Subcutaneous abdominal adipose tissue (tissue), 5 donors: Measurements from ENCODE around the gene HNRNPD.
"Not testable (repeated sequence)": the region's sequence is repeated elsewhere in the genome, so short reads cannot be mapped to it uniquely, and the experiment has no call there.

Source experiments
- H3K27ac ChIP-seq: one replicate; pipeline ENCODE4 v1.7.0; 2013; ENCODE audit warnings: low read depth, mild to moderate bottlenecking, inconsistent platforms, low read length, moderate library complexity
- H3K27me3 ChIP-seq, 5 donors: one replicate each; pipeline ENCODE4 v1.7.0; 2013; ENCODE audit warnings: low read length in 5 of 5, inconsistent platforms in 1 of 5; ENCODE audit not compliant: control insufficient read depth in 5 of 5, insufficient read depth in 4 of 5
- H3K36me3 ChIP-seq, 5 donors: one replicate each; pipeline ENCODE4 v1.7.0; 2013; ENCODE audit warnings: low read length in 5 of 5; ENCODE audit not compliant: control insufficient read depth in 5 of 5, insufficient read depth in 5 of 5
- H3K4me1 ChIP-seq, 5 donors: one replicate each; pipeline ENCODE4 v1.7.0; 2013; ENCODE audit warnings: low read length in 5 of 5, mild to moderate bottlenecking in 3 of 5, moderate library complexity in 1 of 5; ENCODE audit not compliant: control insufficient read depth in 5 of 5, insufficient read depth in 5 of 5
- H3K4me3 ChIP-seq, 5 donors: one replicate each; pipeline ENCODE4 v1.7.0; 2013; ENCODE audit warnings: low read length in 5 of 5, low read depth in 1 of 5
- H3K9ac ChIP-seq, 5 donors: one replicate each; pipeline ENCODE4 v1.7.0; 2013; ENCODE audit warnings: low read length in 5 of 5, mild to moderate bottlenecking in 4 of 5, moderate library complexity in 3 of 5
- H3K9me3 ChIP-seq, 5 donors: one replicate each; pipeline ENCODE4 v1.7.0; 2013; ENCODE audit warnings: low read length in 5 of 5; ENCODE audit not compliant: control insufficient read depth in 5 of 5
- donor health status: healthy.
- donor health status: healthy.
- donor health status: healthy.
- donor health status: healthy.
- donor health status: healthy.

HNRNPD gene

GRCh38 chr4:82397527-82397926 lies 23.7 kb upstream of the HNRNPD start:
- Histone ChIP-seq H3K4me3 (no peak overlapping the region), H3K27me3 (no peaks in the 10 kb centered on the region), H3K36me3 (no peaks in the 10 kb centered on the region), H3K9me3 (no peaks in the 10 kb centered on the region), H3K4me1 (no peaks in the 10 kb centered on the region), H3K9ac (no peak overlapping the region), H3K27ac (no peak overlapping the region)

DNA sequence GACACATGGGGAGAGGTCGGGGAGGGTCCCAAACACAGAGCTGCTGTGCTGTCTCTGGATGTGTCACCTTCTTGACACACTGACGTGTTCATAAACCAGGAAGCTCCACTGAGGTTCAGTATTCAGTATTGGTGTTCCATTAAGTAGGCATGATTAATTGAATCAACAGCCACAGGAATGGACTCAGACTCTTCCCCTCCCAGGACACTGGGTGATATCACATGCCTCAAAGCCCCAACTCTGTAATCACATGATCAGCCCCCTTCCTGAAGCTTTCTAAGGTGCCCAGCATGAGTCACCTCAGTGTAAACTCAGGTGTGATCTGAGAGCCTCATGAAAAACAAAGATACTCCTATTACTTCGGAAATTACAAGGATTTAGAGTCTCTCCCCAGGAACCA lies 21.1 kb upstream of the HNRNPD start:
- no peaks in the 10 kb centered on the region for H3K4me1 ChIP-seq
- no peak overlapping the region for H3K9ac ChIP-seq
- no peak overlapping the region for H3K4me3 ChIP-seq
- H3K9me3 ChIP-seq, result no peaks in the 10 kb centered on the region
- H3K27me3 ChIP-seq, result no peaks in the 10 kb centered on the region
- H3K36me3 ChIP-seq, result no peaks in the 10 kb centered on the region
- H3K27ac ChIP-seq, result no peak overlapping the region

DNA sequence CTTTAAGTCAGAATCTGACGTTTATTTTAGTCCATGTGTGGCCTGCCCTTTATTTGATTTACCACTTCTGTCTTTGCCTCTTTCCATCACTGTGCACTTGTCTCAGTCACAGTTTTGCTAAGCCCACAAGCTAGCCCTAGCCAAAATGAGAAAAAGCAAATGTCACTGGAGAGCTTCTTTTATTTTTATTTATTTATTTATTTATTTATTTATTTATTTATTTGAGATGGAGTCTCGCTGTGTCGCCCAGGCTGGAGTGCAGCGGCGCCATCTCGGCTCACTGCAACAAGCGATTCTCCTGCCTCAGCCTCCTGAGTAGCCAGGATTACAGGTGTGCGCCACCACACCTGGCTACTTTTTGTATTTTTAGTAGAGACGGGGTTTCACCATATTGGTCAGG lies 16.3 kb upstream of the HNRNPD start:
- H3K36me3 ChIP-seq, H3K27me3 ChIP-seq, H3K9ac ChIP-seq, H3K27ac ChIP-seq, H3K4me1 ChIP-seq, H3K4me3 ChIP-seq, H3K9me3 ChIP-seq: not testable (repeated sequence)

DNA sequence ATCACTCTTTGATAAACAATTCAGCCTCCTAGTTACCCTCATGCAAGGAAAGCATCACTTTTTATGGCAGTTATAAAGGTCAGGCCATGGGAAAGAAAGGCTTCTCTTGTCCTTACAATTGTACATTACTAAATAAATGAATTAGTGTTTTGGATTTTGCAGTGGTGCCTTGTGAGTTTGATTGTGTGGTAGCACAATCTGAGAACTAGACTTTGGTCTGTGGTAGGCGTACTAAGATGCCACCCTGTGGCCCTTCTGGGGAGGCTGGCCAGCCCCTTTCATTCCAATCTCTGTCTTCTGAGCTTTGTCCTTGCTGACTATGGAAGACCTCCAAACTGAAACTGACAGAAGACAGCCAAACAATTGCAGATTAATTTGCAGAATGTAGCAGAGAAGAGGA lies 14.6 kb upstream of the HNRNPD start:
- no peak overlapping the region for H3K4me3 ChIP-seq
- H3K9ac ChIP-seq, result no peak overlapping the region
- no peaks in the 10 kb centered on the region for H3K27me3 ChIP-seq
- H3K9me3 ChIP-seq, result no peaks in the 10 kb centered on the region
- no peak overlapping the region for H3K27ac ChIP-seq
- no peaks in the 10 kb centered on the region for H3K4me1 ChIP-seq
- peaks cover 0 to 3% (median 0%) of the 10 kb centered on the region in 5 donors for H3K36me3 ChIP-seq

- not testable (repeated sequence) for H3K4me3 ChIP-seq, H3K9me3 ChIP-seq, H3K27me3 ChIP-seq, H3K4me1 ChIP-seq, H3K36me3 ChIP-seq, H3K9ac ChIP-seq, H3K27ac ChIP-seq
Observed at GRCh38 chr4:82386312-82386711, 12.5 kb upstream of the HNRNPD start.

DNA sequence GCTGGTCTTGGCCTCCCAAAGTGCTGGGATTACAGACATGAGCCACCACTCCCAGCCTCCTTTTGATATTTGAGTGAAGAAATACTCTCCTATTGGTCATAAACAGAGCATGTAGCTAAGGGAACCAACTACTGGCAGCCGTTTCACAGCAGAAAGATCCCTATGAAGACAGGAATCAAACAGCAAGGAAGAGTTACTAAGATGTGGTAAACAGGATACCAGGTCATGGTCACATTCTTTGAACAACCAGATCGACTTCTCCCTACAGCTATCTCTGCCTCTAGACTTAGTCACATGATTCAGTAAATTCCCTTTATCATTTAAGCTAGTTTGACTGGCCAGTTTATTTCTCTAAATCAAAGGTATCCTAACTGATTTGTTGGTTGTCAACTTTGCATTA lies 9.0 kb upstream of the HNRNPD start:
- Histone ChIP-seq H3K4me3 (no peak overlapping the region), H3K9ac (no peak overlapping the region), H3K9me3 (no peaks in the 10 kb centered on the region), H3K36me3 (peaks cover 0 to 7% (median 0%) of the 10 kb centered on the region in 5 donors), H3K27ac (no peak overlapping the region), H3K27me3 (no peaks in the 10 kb centered on the region), H3K4me1 (no peaks in the 10 kb centered on the region)

GRCh38 chr4:82381661-82382296 lies 8.0 kb upstream of the HNRNPD start:
- Histone ChIP-seq H3K9ac (no peak overlapping the region), H3K4me3 (no peak overlapping the region), H3K9me3 (no peaks in the 10 kb centered on the region), H3K36me3 (peaks cover 0 to 7% (median 0%) of the 10 kb centered on the region in 5 donors), H3K27me3 (no peaks in the 10 kb centered on the region), H3K27ac (no peak overlapping the region), H3K4me1 (no peaks in the 10 kb centered on the region)

DNA sequence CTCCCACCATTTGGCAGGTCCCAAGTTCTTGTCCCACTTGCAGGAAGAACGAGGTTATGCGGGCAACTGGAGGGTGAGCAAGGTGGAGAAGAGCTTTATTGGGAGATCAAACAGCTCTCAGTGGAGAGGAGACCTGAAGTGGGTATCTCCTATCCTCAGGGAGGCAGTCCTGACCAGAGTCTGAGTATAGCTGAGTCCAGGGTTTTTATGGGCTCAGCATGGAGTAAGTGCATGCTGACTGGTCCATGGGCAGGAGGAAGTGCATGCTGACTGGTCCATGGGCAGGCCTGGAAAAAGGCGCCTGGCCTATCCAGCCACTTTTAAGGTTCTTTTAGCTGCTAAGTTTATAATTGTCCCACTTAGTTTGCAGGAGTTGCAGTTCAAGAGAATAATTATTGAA lies 7.4 kb upstream of the HNRNPD start:
- H3K9me3 ChIP-seq, result no peaks in the 10 kb centered on the region
- no peaks in the 10 kb centered on the region for H3K27me3 ChIP-seq
- H3K36me3 ChIP-seq, result peaks cover 0 to 7% (median 0%) of the 10 kb centered on the region in 5 donors
- H3K4me1 ChIP-seq, result peaks cover 0 to 2% (median under 1%) of the 10 kb centered on the region in 5 donors
- no peak overlapping the region for H3K27ac ChIP-seq
- H3K9ac ChIP-seq, result no peak overlapping the region
- no peak overlapping the region for H3K4me3 ChIP-seq

DNA sequence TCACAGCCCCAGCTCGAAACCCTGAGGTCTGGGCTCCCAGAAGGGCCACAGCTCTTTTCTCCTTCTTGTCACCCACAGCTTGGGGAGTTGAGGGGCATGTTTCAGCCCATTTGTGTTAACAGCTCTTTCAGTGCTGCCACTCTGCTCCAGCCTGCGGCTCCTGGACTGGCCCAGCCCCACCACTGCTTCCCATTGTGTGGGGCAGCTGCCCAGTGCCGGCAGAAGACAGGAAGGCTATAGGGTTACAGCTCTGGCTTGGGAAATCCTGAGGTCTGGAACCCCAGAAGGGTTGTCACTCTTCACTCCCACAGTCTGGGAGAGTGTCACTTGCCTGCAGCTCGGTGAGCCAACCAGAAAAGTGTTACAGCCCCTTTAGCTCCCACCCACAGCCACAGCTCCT lies 7.0 kb upstream of the HNRNPD start:
- H3K36me3 ChIP-seq, result peaks cover 0 to 7% (median 0%) of the 10 kb centered on the region in 5 donors
- no peaks in the 10 kb centered on the region for H3K9me3 ChIP-seq
- no peak overlapping the region for H3K9ac ChIP-seq

DNA sequence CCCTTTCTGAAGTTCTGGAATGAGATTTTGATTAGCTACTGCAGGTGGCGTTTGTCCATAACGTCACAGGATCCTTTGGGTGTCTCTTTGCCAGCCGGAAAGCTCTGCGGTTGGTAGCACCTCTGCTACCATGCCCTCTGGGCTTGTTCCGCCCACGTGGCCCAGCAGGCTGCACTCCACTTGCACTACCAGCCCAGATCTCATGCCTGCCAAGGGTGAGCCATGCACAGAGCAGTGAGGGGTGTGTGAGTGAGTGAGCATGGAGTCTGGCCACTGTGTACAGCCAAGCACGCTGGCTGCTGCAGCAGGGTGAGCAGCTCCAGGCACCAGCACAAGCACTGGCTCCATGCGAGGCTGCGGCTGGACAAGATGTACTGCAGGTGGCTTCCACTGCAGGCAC lies 6.6 kb upstream of the HNRNPD start:
- no peaks in the 10 kb centered on the region for H3K27me3 ChIP-seq
- H3K4me1 ChIP-seq, result peaks cover 0 to 11% (median 8%) of the 10 kb centered on the region in 5 donors
- no peaks in the 10 kb centered on the region for H3K9me3 ChIP-seq
- no peak overlapping the region for H3K27ac ChIP-seq
- no peak overlapping the region for H3K9ac ChIP-seq
- H3K4me3 ChIP-seq, result no peak overlapping the region
- peaks cover 0 to 7% (median 0%) of the 10 kb centered on the region in 5 donors for H3K36me3 ChIP-seq

More for the DNA sequence above, 7.0 kb upstream of the HNRNPD start:
- Histone ChIP-seq H3K27me3 (no peaks in the 10 kb centered on the region), H3K4me3 (no peak overlapping the region), H3K27ac (no peak overlapping the region), H3K4me1 (peaks cover 0 to 6% (median 4%) of the 10 kb centered on the region in 5 donors)
